Endothelial cell of umbilical vein (primary cell): ENCODE data around the gene NCK1. TPM values are rescaled to one million over a fixed set of nuclear protein-coding genes. Genes with fewer than 3 reads are reported as not detected.

ENCODE experiments used
- BruUV-seq: library from RNA; stranded (reverse); fragments of 400-500 nt; replicated peaks from 2 replicates; lab custom pipeline; 2021; lab: Mats Ljungman, UMichigan
- CTCF ChIA-PET: fragments of 300-600, 350-600 bp; sonication (Branson Sonifier 250); formaldehyde crosslinking; loops from one replicate; lab custom pipeline; 2021; ENCODE audit warnings: antibody characterized with exemption, inconsistent platforms; lab: Charles Lee
- POLR2A ChIA-PET: fragments of 300-600, 350-600 bp; sonication (Branson Sonifier 250); formaldehyde crosslinking; loops from one replicate; lab custom pipeline; 2021; ENCODE audit warnings: antibody characterized with exemption, inconsistent platforms; lab: Charles Lee
- DNase-seq: peaks from one replicate; pipeline ENCODE4 v3.0.0-alpha.2; 2011; ENCODE audit warnings: low read depth, low spot score
- FAIRE-seq: peaks from 2 replicates; lab custom pipeline; 2011; peaks lifted over from hg19 to GRCh38; lab: Jason Lieb, UNC
- H2AFZ ChIP-seq: 2 replicates; pipeline ENCODE4 v1.6.0; 2012; ENCODE audit warnings: low read depth, low read length, control low read depth, inconsistent platforms
- H3K27ac ChIP-seq: 2 replicates; pipeline ENCODE4 v1.5.1; 2011; ENCODE audit warnings: low read depth, mild to moderate bottlenecking, control low read depth, low read length, moderate library complexity; ENCODE audit not compliant: insufficient read depth
- H3K27me3 ChIP-seq, 2 experiments: 2 replicates each; pipeline versions ENCODE4 v1.6.0 to v1.6.1; 2011; ENCODE audit warnings: low read length in 2 of 2, mixed read lengths in 1 of 2; ENCODE audit not compliant: control insufficient read depth in 2 of 2, insufficient read depth in 2 of 2
- H3K36me3 ChIP-seq, 2 experiments: 2 replicates in 1 of 2; 3 replicates in 1 of 2; pipeline ENCODE4 v1.5.1; 2011; ENCODE audit warnings: low read length in 2 of 2, mild to moderate bottlenecking in 1 of 2, moderate library complexity in 1 of 2; ENCODE audit not compliant: control insufficient read depth in 2 of 2, insufficient read depth in 2 of 2; ENCODE audit errors: extremely low read depth in 1 of 2
- H3K4me1 ChIP-seq: 3 replicates; pipeline ENCODE4 v1.5.1; 2011; ENCODE audit warnings: mild to moderate bottlenecking, low read length; ENCODE audit not compliant: control insufficient read depth, insufficient read depth; ENCODE audit errors: extremely low read depth
- H3K4me2 ChIP-seq: 2 replicates; pipeline ENCODE4 v1.6.1; 2011; ENCODE audit warnings: low read length, control low read depth, mixed read lengths; ENCODE audit not compliant: insufficient read depth
- H3K4me3 ChIP-seq, 3 experiments: fragments of 200-600 bp in 1 of 3; sonication (generic), shearing (Covaris generic) in 1 of 3; replicated peaks in 1 of 3; 2 replicates each; pipeline ENCODE4 v1.5.1; 2011 to 2016; ENCODE audit warnings: control low read depth in 3 of 3, low read length in 3 of 3, mild to moderate bottlenecking in 2 of 3, inconsistent platforms in 1 of 3, low read depth in 1 of 3, moderate library complexity in 1 of 3; ENCODE audit not compliant: insufficient read depth in 1 of 3
- H3K79me2 ChIP-seq: 2 replicates; pipeline ENCODE4 v1.6.0; 2012; ENCODE audit warnings: low read length, inconsistent platforms; ENCODE audit not compliant: control insufficient read depth, insufficient read depth
- H3K9ac ChIP-seq: replicated peaks from 2 replicates; pipeline ENCODE3; 2011; ENCODE audit warnings: low read length, control low read depth; ENCODE audit not compliant: insufficient read depth; ENCODE audit errors: extremely low read depth
- H3K9me1 ChIP-seq: replicated peaks from 3 replicates; pipeline ENCODE4 v1.6.0; 2011; ENCODE audit warnings: mild to moderate bottlenecking, low read length; ENCODE audit not compliant: control insufficient read depth, insufficient read depth; ENCODE audit errors: extremely low read depth
- H3K9me3 ChIP-seq: replicated peaks from 2 replicates; pipeline ENCODE4 v1.5.1; 2012; ENCODE audit warnings: low read length, inconsistent platforms; ENCODE audit not compliant: control insufficient read depth, insufficient read depth
- H4K20me1 ChIP-seq: replicated peaks from 2 replicates; pipeline ENCODE3; 2011; ENCODE audit warnings: mild to moderate bottlenecking, low read length; ENCODE audit not compliant: control insufficient read depth, insufficient read depth; ENCODE audit errors: extremely low read depth
- EZH2 ChIP-seq: IDR thresholded peaks from 2 replicates; pipeline ENCODE4 v1.6.1; 2012; ENCODE audit warnings: borderline replicate concordance, low read depth, mild to moderate bottlenecking, moderate library complexity, low read length, inconsistent platforms; ENCODE audit not compliant: severe bottlenecking
- FOS ChIP-seq: IDR thresholded peaks from 2 replicates; pipeline ENCODE4 v1.6.1; 2011; ENCODE audit warnings: mild to moderate bottlenecking, low read length, moderate library complexity, borderline replicate concordance; ENCODE audit not compliant: insufficient read depth
- GATA2 ChIP-seq: IDR thresholded peaks from 2 replicates; pipeline ENCODE4 v1.7.0; 2011; ENCODE audit warnings: low read depth, mild to moderate bottlenecking, moderate library complexity, mixed read lengths, low read length; ENCODE audit not compliant: insufficient read length, insufficient read depth
- JUN ChIP-seq: IDR thresholded peaks from 2 replicates; pipeline ENCODE4 v1.6.1; 2011; ENCODE audit warnings: borderline replicate concordance, low read depth; ENCODE audit not compliant: insufficient read length, insufficient read depth
- MYC ChIP-seq: IDR thresholded peaks from one replicate; pipeline ENCODE4 v1.6.1; 2011; ENCODE audit warnings: mild to moderate bottlenecking, low read depth, low read length
- POLR2A ChIP-seq: IDR thresholded peaks from 2 replicates; pipeline ENCODE4 v1.6.1; 2012; ENCODE audit warnings: low read depth, mild to moderate bottlenecking, control low read depth, low read length
- POLR2AphosphoS5 ChIP-seq: IDR thresholded peaks from 2 replicates; pipeline ENCODE4 v1.6.1; 2012; ENCODE audit warnings: low read depth, mild to moderate bottlenecking, control low read depth, low read length, moderate library complexity; ENCODE audit not compliant: insufficient read depth
- dilution Hi-C: fragments of 300-500 bp; cut with MboI; formaldehyde crosslinking; loops from one replicate; pipeline ENCODE4 v1.15.0; 2019; ENCODE audit warnings: low sequenced_read_pairs; ENCODE audit not compliant: extremely low pct_ligation_motif_present
- intact Hi-C: fragments of 100-400 bp; cut with micrococcal nuclease; formaldehyde crosslinking; loops from one replicate; pipeline ENCODE4 v1.10.0; 2022
- polyA plus RNA-seq, 4 experiments: library from polyadenylated mRNA; depleted of rRNA in 3 of 4; stranded (reverse) in 3 of 4; unstranded in 1 of 4; fragments of >200 nt; gene quantifications; 2 replicates each; pipeline versions ENCODE4 v1.2.1 to v1.2.3, GENCODE V29; 2011 to 2012; ENCODE audit warnings: missing spikeins in 1 of 4
- total RNA-seq: library from RNA; stranded (reverse); gene quantifications from 2 replicates; pipeline ENCODE4 v1.2.3, GENCODE V29; 2021
- TF ChIP-seq, protein P1 (sequence below), 2 donors: IDR thresholded peaks; 1 replicate in 1 of 2; 2 replicates in 1 of 2; pipeline ENCODE4 v1.5.1; 2011; ENCODE audit warnings: low read length in 2 of 2, mild to moderate bottlenecking in 2 of 2, moderate library complexity in 2 of 2, control low read depth in 1 of 2, inconsistent platforms in 1 of 2, low read depth in 1 of 2; ENCODE audit not compliant: insufficient read depth in 1 of 2; ENCODE audit errors: extremely low read depth in 1 of 2
- TF ChIP-seq, protein P2 (sequence below): IDR thresholded peaks from 2 replicates; pipeline ENCODE4 v1.6.1; 2011; ENCODE audit not compliant: insufficient read depth, insufficient read length

The NCK1 gene
- total and polyA plus RNA-seq, 2 donors (not counting 3 experiments of a cell fraction or from before 2014, with no cell fraction given): 19.3 to 52.2 TPM

DNA sequence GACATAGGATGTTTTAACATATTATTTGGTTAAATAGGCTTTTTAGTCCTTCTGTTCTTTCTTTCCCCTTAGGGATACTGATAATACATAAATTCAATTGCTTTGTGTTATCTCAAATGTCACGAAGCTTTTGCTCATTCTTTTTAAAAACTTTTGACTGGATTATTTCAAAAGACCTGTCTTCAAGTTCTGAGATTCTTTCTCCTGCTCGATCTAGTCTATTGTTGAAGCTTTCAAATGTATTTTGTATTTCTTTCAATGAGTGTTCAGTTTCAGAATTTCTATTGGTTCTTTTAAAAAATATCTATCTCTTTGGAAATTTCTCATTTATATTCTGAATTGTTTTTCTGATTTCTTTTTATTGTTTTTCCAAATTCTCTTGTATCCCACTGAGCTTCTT is 112.7 kb downstream of the NCK1 start:
- TF ChIP-seq MYC (no peak), JUN (no peak), EZH2 (no peak), POLR2AphosphoS5 (no peak), FOS (no peak), GATA2 (no peak), POLR2A (no peak)
- TF ChIP-seq, protein P1, sequence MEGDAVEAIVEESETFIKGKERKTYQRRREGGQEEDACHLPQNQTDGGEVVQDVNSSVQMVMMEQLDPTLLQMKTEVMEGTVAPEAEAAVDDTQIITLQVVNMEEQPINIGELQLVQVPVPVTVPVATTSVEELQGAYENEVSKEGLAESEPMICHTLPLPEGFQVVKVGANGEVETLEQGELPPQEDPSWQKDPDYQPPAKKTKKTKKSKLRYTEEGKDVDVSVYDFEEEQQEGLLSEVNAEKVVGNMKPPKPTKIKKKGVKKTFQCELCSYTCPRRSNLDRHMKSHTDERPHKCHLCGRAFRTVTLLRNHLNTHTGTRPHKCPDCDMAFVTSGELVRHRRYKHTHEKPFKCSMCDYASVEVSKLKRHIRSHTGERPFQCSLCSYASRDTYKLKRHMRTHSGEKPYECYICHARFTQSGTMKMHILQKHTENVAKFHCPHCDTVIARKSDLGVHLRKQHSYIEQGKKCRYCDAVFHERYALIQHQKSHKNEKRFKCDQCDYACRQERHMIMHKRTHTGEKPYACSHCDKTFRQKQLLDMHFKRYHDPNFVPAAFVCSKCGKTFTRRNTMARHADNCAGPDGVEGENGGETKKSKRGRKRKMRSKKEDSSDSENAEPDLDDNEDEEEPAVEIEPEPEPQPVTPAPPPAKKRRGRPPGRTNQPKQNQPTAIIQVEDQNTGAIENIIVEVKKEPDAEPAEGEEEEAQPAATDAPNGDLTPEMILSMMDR (IDR thresholded peaks at IDR 0.05; ENCODE audit: extremely low read depth in 1 of 2, insufficient read depth in 1 of 2, low read depth in 1 of 2, low read length in 2 of 2): no peak
- TF ChIP-seq, protein P2, sequence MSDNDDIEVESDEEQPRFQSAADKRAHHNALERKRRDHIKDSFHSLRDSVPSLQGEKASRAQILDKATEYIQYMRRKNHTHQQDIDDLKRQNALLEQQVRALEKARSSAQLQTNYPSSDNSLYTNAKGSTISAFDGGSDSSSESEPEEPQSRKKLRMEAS: no peak
- no peak for DNase-seq
- Histone ChIP-seq H2AFZ (no peak overlapping the region), H3K27ac (no peak overlapping the region), H3K9me3 (peaks cover 2% of the 10 kb centered on the region), H3K27me3 (no peaks in the 10 kb centered on the region), H3K9me1 (no peaks in the 10 kb centered on the region), H3K4me1 (no peaks in the 10 kb centered on the region), H3K9ac (no peak overlapping the region), H3K4me3 (no peak overlapping the region), H3K36me3 (no peaks in the 10 kb centered on the region), H4K20me1 (no peaks in the 10 kb centered on the region), H3K79me2 (no peaks in the 10 kb centered on the region), H3K4me2 (no peak overlapping the region)
- FAIRE-seq: no peak
- intact Hi-C loops (no loop called here), dilution Hi-C loops (no loop called here)
- POLR2A ChIA-PET: no interaction called here
- CTCF ChIA-PET: no interaction called here
- BruUV-seq: no TSS peak
